Left lung (tissue), 10 donors: ENCODE results near the gene EPHX1. TPM values are rescaled to one million over a fixed set of nuclear protein-coding genes. Genes with fewer than 3 reads are reported as not detected.
"Not testable (repeated sequence)": the region's sequence is repeated elsewhere in the genome, so short reads cannot be mapped to it uniquely, and the experiment has no call there.

Source experiments
- ATAC-seq: fragments of 200-7000 bp; cut with Tn5 transposase; one replicate; pipeline ENCODE4 v1.9.1; 2020; ENCODE audit warnings: moderate library complexity
- DNase-seq, 4 donors: peaks; one replicate each; pipeline ENCODE4 v3.0.0-alpha.2; 2013 to 2020
- H3K27ac ChIP-seq, 2 donors: fragments of 200-600 bp; sonication (generic) in 1 of 2; one replicate each; pipeline versions ENCODE4 v1.5.0 to v1.8.0; 2020 to 2021
- H3K27me3 ChIP-seq, 2 donors: fragments of 200-600 bp; sonication (generic) in 1 of 2; one replicate each; pipeline versions ENCODE4 v1.5.0 to v1.8.0; 2020 to 2021
- H3K36me3 ChIP-seq, 2 donors: fragments of 200-600 bp; sonication (generic) in 1 of 2; one replicate each; pipeline versions ENCODE4 v1.5.0 to v1.8.0; 2020 to 2021
- H3K4me1 ChIP-seq, 2 donors: fragments of 200-600 bp; one replicate each; pipeline ENCODE4 v1.8.0; 2021
- H3K4me3 ChIP-seq, 2 donors: fragments of 200-600 bp; sonication (generic) in 1 of 2; one replicate each; pipeline versions ENCODE4 v1.5.0 to v1.8.0; 2020 to 2021; ENCODE audit warnings: mild to moderate bottlenecking in 1 of 2
- H3K9me3 ChIP-seq, 2 donors: fragments of 200-600 bp; sonication (generic) in 1 of 2; one replicate each; pipeline versions ENCODE4 v1.5.0 to v1.8.0; 2020 to 2021
- CTCF ChIP-seq, 2 donors: fragments of 200-600 bp; sonication (generic) in 1 of 2; IDR thresholded peaks; one replicate each; pipeline versions ENCODE4 v1.5.0 to v1.8.0; 2021; ENCODE audit warnings: antibody characterized with exemption in 2 of 2
- intact Hi-C, 2 donors: fragments of 100-400 bp; cut with DNase I; formaldehyde crosslinking; loops; one replicate each; pipeline versions ENCODE4 v1.11.2 to v1.14.2; 2022
- polyA plus RNA-seq, 6 donors: library from polyadenylated mRNA; unstranded; fragments of 120-200 nt; gene quantifications; one replicate each; pipeline ENCODE4 v1.2.1, GENCODE V29; 2013; ENCODE audit not compliant: insufficient read length in 6 of 6
- total RNA-seq, 2 donors: library from RNA; stranded (reverse); fragmentation: NEBNext Ultra II Directional; extraction: Animal tissue kit (Norgen Biotek cat#: 25700); gene quantifications; one replicate each; pipeline ENCODE4 v1.2.1, GENCODE V29; 2021
- donor health status: DM: no; HTN: yes; CAD: no.
- donor health status: DM: no; HTN: no; CAD: no.

EPHX1 gene
- total and polyA plus RNA-seq, 8 donors, result 109 to 305 (median 119) TPM

- peaks cover 76 to 82% of the 10 kb centered on the region in 2 donors for H3K4me1 ChIP-seq
- H3K27ac ChIP-seq, result peak overlapping the region; percentile 81 to 89
- no peaks in the 10 kb centered on the region for H3K36me3 ChIP-seq
- DNase-seq (peak in 3 of 4 donors; percentile 64 to 80 (median 74)), ATAC-seq (peak; percentile 53)
- no peaks in the 10 kb centered on the region for H3K27me3 ChIP-seq
- intact Hi-C loops, result no loop called here
- TF ChIP-seq CTCF (IDR thresholded peaks at IDR 0.05), result no peak
- peak overlapping the region in 1 of 2 donors; percentile 6 for H3K4me3 ChIP-seq
- no peaks in the 10 kb centered on the region for H3K9me3 ChIP-seq
Measured at GRCh38 chr1:225813214-225813964, 3.5 kb downstream of the EPHX1 start.

- H3K36me3 ChIP-seq, result no peaks in the 10 kb centered on the region
- H3K4me1 ChIP-seq, result peaks cover 77 to 81% of the 10 kb centered on the region in 2 donors
- ATAC-seq (no peak), DNase-seq (no peak)
- no peaks in the 10 kb centered on the region for H3K27me3 ChIP-seq
- intact Hi-C loops, result no loop called here
- H3K9me3 ChIP-seq, result no peaks in the 10 kb centered on the region
- H3K27ac ChIP-seq, result peak overlapping the region; percentile 81 to 89
- TF ChIP-seq CTCF (IDR thresholded peaks at IDR 0.05), result no peak
- no peak overlapping the region for H3K4me3 ChIP-seq
Measured at GRCh38 chr1:225814381-225814780, 4.5 kb downstream of the EPHX1 start.

- peak overlapping the region; percentile 83 to 89 for H3K27ac ChIP-seq
- not testable (repeated sequence) for ATAC-seq
Measured at GRCh38 chr1:225815090-225815489, 5.2 kb downstream of the EPHX1 start.

GRCh38 chr1:225815526-225816178 lies 5.7 kb downstream of the EPHX1 start:
- H3K4me1 ChIP-seq, result peaks cover 72 to 74% of the 10 kb centered on the region in 2 donors
- peak overlapping the region; percentile 83 to 92 for H3K27ac ChIP-seq

More at GRCh38 chr1:225815090-225815489, 5.2 kb downstream of the EPHX1 start:
- H3K4me3 ChIP-seq, DNase-seq, intact Hi-C loops, H3K36me3 ChIP-seq, H3K9me3 ChIP-seq, H3K27me3 ChIP-seq: not testable (repeated sequence)
- H3K4me1 ChIP-seq, result peaks cover 74 to 76% of the 10 kb centered on the region in 2 donors

More at GRCh38 chr1:225815526-225816178, 5.7 kb downstream of the EPHX1 start:
- no peak for TF ChIP-seq CTCF (IDR thresholded peaks at IDR 0.05)
- ATAC-seq, result no peak
- Histone ChIP-seq H3K9me3 (no peaks in the 10 kb centered on the region), H3K27me3 (no peaks in the 10 kb centered on the region), H3K4me3 (no peak overlapping the region), H3K36me3 (no peaks in the 10 kb centered on the region)
- DNase-seq, result no peak
- intact Hi-C loops, result no loop called here
